Tibial nerve (tissue), 4 donors: ENCODE results near the gene ALG6. TPM values are rescaled to one million over a fixed set of nuclear protein-coding genes. Genes with fewer than 3 reads are reported as not detected.

Experiments used
- DNase-seq, 2 donors: peaks; one replicate each; pipeline ENCODE4 v3.0.0-alpha.2; 2019; ENCODE audit warnings: low spot score in 2 of 2
- H3K27ac ChIP-seq, 4 donors: fragments of 200-600 bp; sonication (generic) in 3 of 4; one replicate each; pipeline ENCODE4 v1.5.1; 2017 to 2019; ENCODE audit warnings: mild to moderate bottlenecking in 1 of 4
- H3K27me3 ChIP-seq, 2 donors: fragments of 200-600 bp; sonication (generic) in 1 of 2; one replicate each; pipeline versions ENCODE4 v1.5.1 to v1.6.0; 2017 to 2019
- H3K36me3 ChIP-seq, 3 donors: fragments of 200-600 bp; sonication (generic); one replicate each; pipeline ENCODE4 v1.5.1; 2018 to 2019
- H3K4me1 ChIP-seq, 4 donors: fragments of 200-600 bp; sonication (generic) in 3 of 4; one replicate each; pipeline ENCODE4 v1.5.1; 2017 to 2019
- H3K4me3 ChIP-seq, 4 donors: fragments of 200-600 bp; sonication (generic) in 3 of 4; one replicate each; pipeline ENCODE4 v1.5.1; 2017 to 2019; ENCODE audit warnings: mild to moderate bottlenecking in 1 of 4, moderate library complexity in 1 of 4
- H3K9me3 ChIP-seq, 4 donors: fragments of 200-600 bp; sonication (generic) in 3 of 4; one replicate each; pipeline ENCODE4 v1.5.1; 2017 to 2019
- CTCF ChIP-seq, 5 experiments: fragments of 200-600 bp in 3 of 5; fragments of 450-650 bp in 2 of 5; sonication (generic) in 3 of 5; IDR thresholded peaks; one replicate each; pipeline ENCODE4 v1.5.1; 2016 to 2019; ENCODE audit warnings: antibody characterized with exemption in 5 of 5, mild to moderate bottlenecking in 3 of 5, moderate library complexity in 2 of 5
- EP300 ChIP-seq, 2 donors: sonication (generic); formaldehyde crosslinking; IDR thresholded peaks; one replicate each; pipeline ENCODE4 v1.6.1; 2017; ENCODE audit warnings: antibody characterized with exemption in 2 of 2, mild to moderate bottlenecking in 1 of 2
- POLR2A ChIP-seq, 2 donors: fragments of 450-650 bp; IDR thresholded peaks; one replicate each; pipeline ENCODE4 v1.6.1; 2017; ENCODE audit warnings: antibody characterized with exemption in 2 of 2, mild to moderate bottlenecking in 2 of 2, moderate library complexity in 2 of 2
- WGBS, 2 donors: methylation state at CpG; one replicate each; pipeline ENCODE4 v1.1.5; 2018; 5-methylcytosine and 5-hydroxymethylcytosine counted together
- total RNA-seq, 4 donors: library from RNA; depleted of rRNA; stranded (reverse); fragments of >200 nt; gene quantifications; one replicate each; pipeline ENCODE4 v1.1.0, GENCODE V29; 2016

The ALG6 gene
- total RNA-seq, 4 donors from 2014 or later = 6.6 to 16.8 (median 13.5) TPM

DNA sequence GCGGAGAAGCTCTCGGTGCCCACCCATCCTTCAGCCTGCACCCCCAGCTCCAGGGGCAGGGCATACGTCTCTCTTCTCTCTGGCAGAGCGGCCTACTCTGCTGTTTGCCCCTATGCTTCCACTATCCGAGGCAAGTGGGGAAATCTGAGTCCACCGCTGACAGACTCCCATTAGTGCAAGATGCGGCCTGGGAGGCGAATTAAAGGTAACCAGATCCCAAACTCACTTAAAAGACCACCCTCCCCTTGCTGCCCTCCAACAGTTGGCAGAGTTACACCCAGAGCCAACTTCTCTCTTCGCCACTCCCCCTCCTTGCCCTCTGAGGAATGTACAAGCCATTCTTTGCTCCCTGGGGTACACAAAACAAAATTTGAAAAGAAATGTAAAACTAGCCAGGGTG lies 38.6 kb upstream of the ALG6 start:
- H3K27me3 ChIP-seq = peaks cover 0 to 96% of the 10 kb centered on the region in 2 donors
- H3K27ac ChIP-seq = peak overlapping the region; percentile 93 to 99 (median 96)

GRCh38 chr1:63329621-63330330 lies 37.7 kb upstream of the ALG6 start:
- Histone ChIP-seq H3K4me3 (peak overlapping the region; percentile 18 to 49 (median 40)), H3K27ac (peak overlapping the region; percentile 93 to 99 (median 96)), H3K9me3 (no peaks in the 10 kb centered on the region), H3K27me3 (peaks cover 0 to 95% of the 10 kb centered on the region in 2 donors), H3K36me3 (no peaks in the 10 kb centered on the region), H3K4me1 (peaks cover 0 to 15% (median 0%) of the 10 kb centered on the region in 4 donors)
- no peak for TF ChIP-seq CTCF (IDR thresholded peaks at IDR 0.05)
- TF ChIP-seq POLR2A (IDR thresholded peaks at IDR 0.05) = peak in 1 of 2 donors; percentile 31
- peak in 1 of 2 donors; percentile 28 for TF ChIP-seq EP300 (IDR thresholded peaks at IDR 0.05)
- WGBS, 2 donors = 4 to 5% methylated on average over 37 to 50 of the region's 50 CpGs
- no peak for DNase-seq

More for the DNA sequence above, 38.6 kb upstream of the ALG6 start:
- peaks cover 0 to 22% (median 0%) of the 10 kb centered on the region in 4 donors for H3K4me1 ChIP-seq
- DNase-seq = no peak
- H3K4me3 ChIP-seq = peak overlapping the region in 3 of 4 donors; percentile 18 to 49 (median 48)
- no peak for TF ChIP-seq POLR2A (IDR thresholded peaks at IDR 0.05)
- TF ChIP-seq CTCF (IDR thresholded peaks at IDR 0.05) = no peak
- TF ChIP-seq EP300 (IDR thresholded peaks at IDR 0.05) = no peak
- 41 to 54% methylated on average over 9 of the region's 9 CpGs for WGBS, 2 donors
- H3K36me3 ChIP-seq = peaks cover 0 to 3% (median 0%) of the 10 kb centered on the region in 3 donors
- H3K9me3 ChIP-seq = no peaks in the 10 kb centered on the region

DNA sequence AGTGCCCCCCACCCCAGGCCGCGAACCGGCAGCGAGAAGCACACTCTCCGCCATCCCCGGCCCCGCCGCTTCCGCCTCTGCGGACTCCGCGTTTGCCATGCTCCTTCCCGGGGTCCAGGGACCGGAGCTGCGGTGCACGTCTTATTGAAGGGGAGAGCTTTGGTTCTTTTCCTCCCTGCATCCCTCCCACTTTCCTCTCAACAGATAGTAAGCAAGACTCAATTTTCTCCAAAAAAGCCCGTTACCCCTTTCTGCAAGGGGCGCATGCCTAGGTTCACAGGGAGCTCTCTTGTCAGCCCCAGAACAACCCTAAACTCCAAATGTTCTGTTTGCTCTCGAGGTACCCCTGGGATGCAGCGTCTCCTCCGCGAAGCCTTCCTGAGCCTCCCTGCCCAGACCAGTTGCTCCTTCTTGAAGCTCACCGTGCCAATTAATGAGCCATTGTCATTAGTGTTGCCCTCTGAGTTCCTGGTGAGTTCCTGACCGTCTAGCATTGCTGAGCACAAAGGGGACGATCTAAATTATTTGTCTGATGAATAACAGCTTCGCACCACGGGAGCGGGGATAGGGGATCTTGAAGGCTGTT lies 37.0 kb upstream of the ALG6 start:
- TF ChIP-seq POLR2A (IDR thresholded peaks at IDR 0.05) = no peak
- TF ChIP-seq EP300 (IDR thresholded peaks at IDR 0.05) = no peak
- no peak for TF ChIP-seq CTCF (IDR thresholded peaks at IDR 0.05)
- Histone ChIP-seq H3K36me3 (no peaks in the 10 kb centered on the region), H3K4me3 (peak overlapping the region; percentile 18 to 49 (median 40)), H3K27ac (peak overlapping the region; percentile 93 to 99 (median 96)), H3K4me1 (peaks cover 0 to 15% (median 0%) of the 10 kb centered on the region in 4 donors), H3K9me3 (no peaks in the 10 kb centered on the region), H3K27me3 (peaks cover 0 to 88% of the 10 kb centered on the region in 2 donors)
- 3 to 8% methylated on average over 25 to 27 of the region's 28 CpGs for WGBS, 2 donors
- no peak for DNase-seq

DNA sequence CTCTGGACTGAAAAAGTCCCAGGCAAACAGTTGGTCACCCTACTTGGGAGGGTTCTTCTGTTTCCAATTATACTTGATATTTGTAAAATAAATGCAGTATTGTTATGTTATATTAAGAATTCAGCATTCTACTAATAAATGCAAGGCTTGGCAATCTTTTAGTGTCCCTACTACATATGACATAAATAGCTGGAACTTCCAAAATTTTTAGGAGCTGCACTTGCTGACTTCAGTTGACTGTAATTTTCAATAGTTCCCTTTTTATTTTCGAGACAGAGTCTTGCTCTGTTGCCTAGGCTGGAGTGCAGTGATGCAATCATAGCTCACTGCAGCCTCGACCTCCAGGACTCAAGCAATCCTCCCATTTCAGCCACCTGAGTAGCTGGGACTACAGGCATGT lies 25.0 kb upstream of the ALG6 start:
- H3K9me3 ChIP-seq = no peaks in the 10 kb centered on the region
- no peaks in the 10 kb centered on the region for H3K4me1 ChIP-seq
- no peaks in the 10 kb centered on the region for H3K27me3 ChIP-seq
- TF ChIP-seq CTCF (IDR thresholded peaks at IDR 0.05) = no peak
- TF ChIP-seq EP300 (IDR thresholded peaks at IDR 0.05) = peak in 1 of 2 donors; percentile 12
- no peak for TF ChIP-seq POLR2A (IDR thresholded peaks at IDR 0.05)
- DNase-seq = no peak
- H3K27ac ChIP-seq = peak overlapping the region in 3 of 4 donors; percentile 32 to 67 (median 63)
- H3K36me3 ChIP-seq = no peaks in the 10 kb centered on the region
- H3K4me3 ChIP-seq = no peak overlapping the region
- 32 to 40% methylated on average over 2 of the region's 2 CpGs for WGBS, 2 donors

DNA sequence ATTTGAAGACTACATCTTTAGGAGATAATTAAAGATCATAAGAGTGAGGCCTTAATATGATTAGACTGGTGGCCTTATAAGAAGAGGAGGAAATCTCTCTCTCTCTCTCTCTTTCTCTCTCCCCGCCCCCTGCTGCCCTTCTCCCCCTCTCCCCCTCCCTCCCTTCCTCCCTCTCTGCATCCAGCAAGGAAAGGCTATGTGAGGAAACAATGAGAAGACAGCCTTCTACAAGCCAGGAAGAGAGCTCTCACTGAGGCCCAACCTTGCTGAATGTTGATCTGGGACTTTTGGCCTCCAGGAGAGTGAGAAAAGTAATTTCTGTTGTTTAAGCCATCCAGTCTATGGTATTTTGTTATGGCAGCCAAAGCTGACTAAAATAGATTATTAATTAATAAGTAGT lies 23.5 kb upstream of the ALG6 start:
- TF ChIP-seq CTCF (IDR thresholded peaks at IDR 0.05) (no peak), EP300 (IDR thresholded peaks at IDR 0.05) (no peak)
- no peak overlapping the region for H3K4me3 ChIP-seq
- H3K27me3 ChIP-seq = no peaks in the 10 kb centered on the region
- WGBS, 2 donors = 15% methylated on average over 1 of the region's 1 CpG
- DNase-seq = no peak
- H3K27ac ChIP-seq = peak overlapping the region in 1 of 4 donors; percentile 11
- no peaks in the 10 kb centered on the region for H3K4me1 ChIP-seq
- no peaks in the 10 kb centered on the region for H3K36me3 ChIP-seq
- no peaks in the 10 kb centered on the region for H3K9me3 ChIP-seq
